ENCODE data around the gene ABCB8.
A peak's percentile ranks its signal among the peaks of the same experiment; 100 is the strongest.

ABCB8 gene

DNA sequence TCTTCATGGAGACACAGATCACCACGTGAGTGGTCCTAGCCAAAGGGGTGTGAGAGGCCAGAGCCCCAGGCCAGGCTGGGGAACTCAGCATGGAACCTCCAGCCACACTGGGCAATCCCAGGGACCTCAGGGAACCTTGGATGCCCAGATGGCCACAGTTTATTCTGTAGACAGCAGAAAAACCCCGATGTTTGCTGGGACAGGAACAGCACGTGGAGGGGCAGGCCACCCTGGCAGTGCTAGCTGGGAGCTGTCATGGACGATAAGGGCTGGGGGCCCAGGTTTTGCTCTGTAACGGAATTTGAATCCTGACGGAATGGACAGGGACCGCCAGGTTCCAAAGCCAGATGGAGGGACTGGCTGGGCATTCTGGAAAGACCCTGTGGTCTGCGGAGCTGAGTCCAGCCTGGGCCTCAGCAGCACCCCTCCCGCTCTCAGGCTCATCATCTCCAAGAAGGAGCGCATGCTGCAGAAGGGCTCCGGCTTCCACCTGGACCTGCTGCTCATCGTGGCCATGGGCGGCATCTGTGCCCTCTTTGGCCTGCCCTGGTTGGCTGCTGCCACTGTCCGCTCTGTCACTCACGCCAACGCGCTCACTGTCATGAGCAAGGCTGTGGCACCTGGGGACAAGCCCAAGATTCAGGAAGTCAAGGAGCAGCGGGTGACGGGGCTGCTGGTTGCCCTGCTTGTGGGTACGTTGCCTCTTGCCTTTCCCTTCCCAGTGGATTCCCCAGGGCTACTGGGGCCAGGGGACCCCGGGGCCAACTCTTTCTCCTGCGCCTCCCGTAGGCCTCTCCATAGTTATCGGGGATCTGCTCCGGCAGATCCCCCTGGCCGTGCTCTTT lies 46.8 kb downstream of the ABCB8 start:
- no peak for DNase-seq (ENCODE audit: low read depth)

DNA sequence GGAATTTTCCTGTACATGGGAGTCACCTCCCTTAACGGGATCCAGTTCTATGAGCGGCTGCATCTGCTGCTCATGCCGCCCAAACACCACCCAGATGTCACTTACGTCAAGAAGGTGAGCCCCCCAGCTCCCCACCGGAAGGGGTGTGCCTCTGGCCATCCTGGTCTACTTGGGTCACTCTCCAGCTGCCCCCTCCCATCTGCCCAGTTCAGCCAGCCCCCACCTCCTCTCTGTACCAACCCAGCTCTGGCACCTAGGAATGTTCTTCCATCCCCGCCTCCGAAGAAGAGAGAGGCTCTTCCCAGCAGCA lies 47.4 kb downstream of the ABCB8 start:
- DNase-seq (ENCODE audit: low read depth), result no peak

DNA sequence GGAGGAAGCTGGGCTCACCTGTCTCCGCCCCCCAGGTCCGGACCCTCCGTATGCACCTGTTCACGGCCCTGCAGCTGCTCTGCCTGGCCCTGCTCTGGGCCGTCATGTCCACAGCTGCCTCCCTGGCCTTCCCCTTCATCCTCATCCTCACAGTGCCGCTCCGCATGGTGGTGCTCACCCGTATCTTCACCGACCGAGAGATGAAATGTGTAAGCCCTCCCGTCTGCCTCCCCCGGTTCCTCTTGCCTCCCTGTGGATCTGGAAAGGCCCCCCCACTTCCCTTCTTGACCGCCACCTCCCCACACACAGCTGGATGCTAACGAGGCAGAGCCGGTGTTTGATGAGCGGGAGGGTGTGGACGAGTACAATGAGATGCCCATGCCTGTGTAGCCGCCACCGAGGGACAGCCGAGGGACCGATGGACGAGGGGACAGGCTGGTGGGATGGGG lies 47.8 kb downstream of the ABCB8 start:
- DNase-seq (ENCODE audit: low read depth), result no peak

- DNase-seq (ENCODE audit: low read depth), result no peak
Observed at GRCh38 chr7:151076863-151077704, 48.8 kb downstream of the ABCB8 start.

- DNase-seq (ENCODE audit: low read depth), result no peak
Observed at GRCh38 chr7:151077705-151078232, 49.5 kb downstream of the ABCB8 start.

DNA sequence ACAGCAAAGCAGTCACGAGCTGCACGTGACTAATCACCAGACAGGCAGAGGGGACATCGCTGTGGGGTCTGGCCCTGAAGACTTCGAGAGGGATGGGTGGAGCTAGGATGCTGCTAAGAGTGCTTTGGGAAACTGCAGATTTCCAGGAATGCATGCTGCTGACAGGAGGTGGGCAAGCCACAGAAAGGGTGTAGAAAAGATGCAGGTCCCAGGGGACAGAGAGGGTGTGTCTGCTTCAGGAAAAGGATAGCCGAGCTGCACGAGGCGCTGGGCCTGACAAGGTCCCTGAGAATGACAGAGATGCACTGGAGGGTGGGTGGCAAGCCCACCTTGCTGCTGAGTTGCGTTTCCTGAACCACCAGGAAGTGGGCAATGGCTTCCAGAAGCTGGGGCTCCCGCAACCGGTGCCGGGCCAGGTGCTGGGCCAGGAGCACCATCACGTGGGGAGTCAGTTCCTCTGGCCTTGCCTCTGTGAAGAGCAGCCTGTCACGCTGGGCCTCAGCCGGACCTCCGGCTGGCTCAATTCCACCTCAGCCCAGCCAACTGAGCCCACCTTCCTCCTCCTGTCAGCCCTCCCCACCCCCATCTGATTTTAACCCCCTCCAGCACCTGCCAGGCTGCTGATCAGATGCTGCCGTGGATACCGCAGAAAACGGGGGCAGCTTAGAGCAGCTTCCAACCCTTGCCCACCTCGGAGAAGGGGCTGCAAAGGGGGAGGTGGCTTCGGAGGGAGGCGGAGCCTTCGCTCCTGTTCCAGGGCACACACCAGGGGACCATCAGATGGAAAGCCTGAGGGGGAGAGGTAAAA lies 50.2 kb downstream of the ABCB8 start:
- no peak for DNase-seq (ENCODE audit: low read depth)

- no peak for DNase-seq (ENCODE audit: low read depth)
Observed at GRCh38 chr7:151079199-151079910, 51.1 kb downstream of the ABCB8 start.

DNA sequence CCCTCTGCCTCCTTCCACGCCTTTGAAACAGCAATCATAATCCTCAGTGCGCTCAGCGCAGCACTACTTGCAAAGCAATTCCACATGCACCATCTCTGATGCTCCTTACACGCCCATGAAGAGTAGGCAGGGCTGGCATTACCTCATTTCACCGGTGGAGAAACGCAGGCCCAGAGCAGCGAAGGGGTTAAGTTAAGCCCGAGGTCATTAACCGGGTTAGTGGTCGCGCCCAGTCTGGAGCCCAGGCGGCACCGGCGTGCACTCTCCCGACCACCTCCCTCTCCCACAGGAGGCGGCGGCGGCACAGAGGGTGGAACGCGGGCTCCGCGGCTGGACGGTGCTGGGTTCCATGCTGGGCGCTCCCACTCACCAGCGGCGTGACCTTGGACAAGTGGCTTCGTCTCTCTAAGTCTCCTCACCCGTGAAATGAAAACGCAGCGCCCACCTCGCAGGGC lies 51.8 kb downstream of the ABCB8 start:
- no peak for DNase-seq (ENCODE audit: low read depth)

- DNase-seq (ENCODE audit: low read depth), result peak; percentile 78
Observed at GRCh38 chr7:151080522-151081169, 52.4 kb downstream of the ABCB8 start, which contains the start of gene FASTK. TSS of gene FASTK (minus strand) at chr7:151080809. CDS start at chr7:151080766, 43 bp downstream.

DNA sequence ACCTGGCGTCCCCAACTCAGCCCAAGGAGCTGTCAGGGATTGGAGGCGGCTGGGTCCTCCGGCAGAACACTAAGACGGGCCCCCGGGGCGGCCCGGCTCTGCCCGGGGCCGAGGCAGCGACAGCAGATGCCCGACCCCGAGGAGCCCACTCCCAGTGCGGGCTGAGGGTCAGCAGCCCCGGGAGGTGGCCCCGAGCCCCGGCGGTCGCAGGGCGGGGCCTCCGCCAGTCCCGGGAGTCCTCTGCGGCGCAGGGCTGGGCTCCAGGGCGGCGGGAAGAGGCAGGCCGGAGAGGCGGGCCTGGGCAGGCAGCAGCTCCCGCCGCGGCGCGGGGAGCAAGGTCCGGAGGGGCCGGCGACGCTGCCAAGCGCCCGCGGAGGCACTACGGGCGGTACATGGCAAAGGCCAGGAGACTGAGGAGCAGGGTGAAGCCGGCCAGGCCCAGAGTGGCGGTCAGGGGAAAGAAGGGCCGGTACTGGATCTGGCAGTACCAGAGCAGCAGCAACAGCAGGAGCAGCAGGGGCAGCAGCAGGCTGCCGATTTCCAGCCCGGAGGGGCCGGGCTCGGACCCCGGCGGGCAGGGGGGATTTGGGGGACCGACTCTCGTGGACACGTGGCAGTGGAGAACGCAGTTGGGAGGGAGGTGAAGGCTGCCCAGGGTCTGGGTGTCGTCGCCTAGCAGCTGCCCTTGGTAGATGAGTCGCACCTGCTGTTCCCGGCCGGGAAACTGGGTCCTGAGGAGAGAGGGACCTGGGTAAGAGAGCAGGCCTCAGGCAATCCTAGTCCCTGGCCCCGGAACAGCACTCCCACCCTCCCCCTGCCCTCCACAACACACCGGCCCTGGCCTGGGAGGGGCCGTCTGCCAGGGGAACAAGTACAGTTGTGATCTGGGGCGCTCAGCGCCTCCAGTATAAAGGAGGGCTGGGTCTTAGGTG lies 53.2 kb downstream of the ABCB8 start:
- no peak for DNase-seq (ENCODE audit: low read depth)

GRCh38 chr7:151082141-151083070 lies 54.2 kb downstream of the ABCB8 start:
- no peak for DNase-seq (ENCODE audit: low read depth)

DNA sequence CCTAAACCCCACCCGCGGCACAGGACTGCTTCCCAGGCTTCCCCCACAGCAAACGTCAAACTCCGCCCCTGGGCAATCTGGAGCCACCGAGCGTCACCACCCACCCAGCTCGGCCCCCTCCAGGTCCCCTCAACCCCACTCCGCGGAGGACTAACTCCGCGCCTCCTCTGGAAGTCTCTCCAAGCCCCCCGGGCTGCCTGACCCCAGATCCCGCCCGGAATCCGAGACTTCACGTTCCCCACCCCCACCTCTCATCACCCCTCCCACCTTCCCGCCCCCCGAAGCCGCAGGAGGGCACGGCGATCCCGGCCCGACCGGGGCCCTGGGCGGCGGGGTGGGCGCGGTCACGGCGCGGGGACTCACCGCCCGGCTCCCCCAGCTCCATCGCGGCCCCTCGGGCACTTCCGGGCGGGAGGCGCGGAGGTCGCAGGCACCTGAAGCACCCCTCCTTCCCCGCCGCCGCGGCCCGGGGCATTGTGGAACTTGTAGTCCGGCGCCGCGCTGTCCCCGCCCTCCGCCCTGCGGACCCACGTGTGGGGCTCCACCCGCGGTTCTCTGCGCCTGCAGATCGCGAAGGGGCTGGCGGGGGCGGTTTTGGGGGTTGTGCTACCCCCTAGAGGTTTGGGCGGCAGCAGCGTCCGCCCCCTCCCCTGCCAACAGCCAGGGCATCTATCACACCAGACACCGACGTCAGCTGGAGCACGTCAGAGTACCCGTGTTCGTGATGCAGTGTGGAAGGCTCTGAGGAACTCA lies 55.0 kb downstream of the ABCB8 start, which contains the start of gene TMUB1:
Gene TMUB1 (minus strand): TSS at position 423 of the 753 bp plus-strand sequence. CDS start 930 bp downstream, outside the sequence.
- peak; percentile 77 for DNase-seq (ENCODE audit: low read depth)

GRCh38 chr7:151083824-151084160 lies 55.5 kb downstream of the ABCB8 start:
- no peak for DNase-seq (ENCODE audit: low read depth)

GRCh38 chr7:151085329-151085690 lies 57.1 kb downstream of the ABCB8 start:
- no peak for DNase-seq (ENCODE audit: low read depth)

DNA sequence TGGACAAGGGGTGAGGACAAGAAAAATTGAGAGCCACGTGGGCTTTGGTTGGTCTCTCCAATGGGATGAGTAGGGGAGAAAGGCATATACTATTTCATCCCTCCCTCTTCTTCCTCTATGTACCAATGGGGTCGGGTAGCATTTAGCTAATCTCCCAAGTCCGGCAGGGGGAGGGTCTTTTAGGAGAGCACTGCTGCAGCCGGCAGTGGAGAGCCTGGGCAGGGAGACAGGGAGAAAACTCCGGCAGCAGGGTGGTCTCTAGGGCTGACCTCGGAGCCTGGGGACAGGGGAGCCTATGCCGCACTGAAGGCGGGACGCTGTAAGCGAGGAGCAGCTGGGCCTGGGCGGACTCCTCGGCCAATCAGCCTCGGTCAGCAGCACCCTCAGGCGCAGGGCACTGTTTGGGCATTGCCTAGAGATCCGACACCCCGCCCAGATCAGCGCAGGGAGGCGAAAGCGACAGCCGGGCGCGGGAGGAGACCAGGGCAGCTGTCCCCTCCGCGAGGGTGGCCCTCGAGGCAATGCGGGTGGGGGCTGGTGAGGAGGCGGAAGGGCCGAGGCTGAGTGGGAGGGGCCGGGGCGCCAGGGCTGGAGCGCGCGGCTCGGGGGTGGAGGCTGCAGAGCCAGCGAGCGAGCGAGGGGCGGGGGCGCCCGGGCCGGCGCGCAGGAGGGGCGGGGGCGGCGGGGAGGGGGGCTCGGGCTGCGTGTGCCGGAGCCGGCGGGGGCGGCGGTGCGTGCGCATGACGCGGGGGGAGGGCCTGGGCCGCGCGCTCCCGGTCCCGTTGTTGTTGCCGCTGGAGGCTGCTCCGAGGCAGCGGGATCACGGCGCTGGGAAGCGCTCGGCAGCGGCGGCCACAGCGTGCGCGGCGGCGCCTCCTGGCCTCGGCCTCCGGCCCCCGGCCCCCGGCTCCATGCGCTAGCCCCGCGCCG lies 57.7 kb downstream of the ABCB8 start, which contains the start of gene AGAP3:
Gene AGAP3 (plus strand): TSS at position 785 of the 930 bp plus-strand sequence. CDS start 267 bp downstream, outside the sequence.
- peak; percentile 52 for DNase-seq (ENCODE audit: low read depth)

DNA sequence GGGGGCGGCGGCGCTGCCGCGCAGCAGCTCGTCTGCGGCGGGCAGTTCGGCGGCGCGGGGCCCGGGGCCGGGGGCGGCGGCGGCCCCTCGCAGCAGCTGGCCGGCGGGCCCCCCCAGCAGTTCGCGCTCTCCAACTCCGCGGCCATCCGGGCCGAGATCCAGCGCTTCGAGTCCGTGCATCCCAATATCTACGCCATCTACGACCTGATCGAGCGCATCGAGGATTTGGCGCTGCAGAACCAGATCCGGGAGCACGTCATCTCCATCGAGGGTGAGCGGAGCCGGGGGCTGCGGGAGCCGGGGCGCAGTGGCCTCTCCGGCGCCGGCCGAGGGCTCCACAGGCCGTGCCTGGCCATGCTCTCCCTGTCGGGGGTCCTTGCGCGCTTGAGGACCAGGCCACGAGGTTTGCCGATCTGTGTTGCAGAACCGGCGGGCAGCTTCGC lies 58.6 kb downstream of the ABCB8 start:
- no peak for DNase-seq (ENCODE audit: low read depth)
